H9 (cell line): ENCODE measurements around the gene SLC22A8. TPM values are rescaled to one million over a fixed set of nuclear protein-coding genes. Genes with fewer than 3 reads are reported as not detected.
A peak's percentile ranks its signal among the peaks of the same experiment; 100 is the strongest.

Experiments
- DNase-seq: peaks from one replicate; pipeline ENCODE4 v3.0.0-alpha.2; 2017
- H2AFZ ChIP-seq: one replicate; pipeline ENCODE4 v1.6.1; 2013; ENCODE audit warnings: mild to moderate bottlenecking, low read length, control low read depth, moderate library complexity
- H2AK5ac ChIP-seq: 2 replicates; pipeline ENCODE4 v1.6.1; 2013; ENCODE audit warnings: low read length, control low read depth, mixed read lengths; ENCODE audit not compliant: insufficient read length
- H2BK120ac ChIP-seq: one replicate; pipeline ENCODE4 v1.6.1; 2013; ENCODE audit warnings: low read depth, mild to moderate bottlenecking, low read length, control low read depth, inconsistent platforms; ENCODE audit not compliant: poor library complexity, severe bottlenecking
- H2BK12ac ChIP-seq: 2 replicates; pipeline ENCODE4 v1.6.1; 2013; ENCODE audit warnings: low read length, control low read depth, mixed read lengths, low read depth; ENCODE audit not compliant: insufficient read length
- H2BK15ac ChIP-seq: 2 replicates; pipeline ENCODE4 v1.6.1; 2013; ENCODE audit warnings: low read depth, low read length, control low read depth
- H2BK20ac ChIP-seq: one replicate; pipeline ENCODE4 v1.6.1; 2013; ENCODE audit warnings: low read depth, mild to moderate bottlenecking, low read length, control low read depth, inconsistent platforms; ENCODE audit not compliant: poor library complexity, severe bottlenecking
- H2BK5ac ChIP-seq: 2 replicates; pipeline ENCODE4 v1.6.1; 2013; ENCODE audit warnings: low read length, control low read depth, mixed read lengths; ENCODE audit not compliant: insufficient read length
- H3K14ac ChIP-seq: 2 replicates; pipeline ENCODE4 v1.6.1; 2013; ENCODE audit warnings: low read length, control low read depth; ENCODE audit not compliant: insufficient read depth
- H3K18ac ChIP-seq: 2 replicates; pipeline ENCODE4 v1.6.1; 2013; ENCODE audit warnings: low read depth, mild to moderate bottlenecking, mixed read lengths, low read length, control low read depth; ENCODE audit not compliant: insufficient read length
- H3K23ac ChIP-seq: 2 replicates; pipeline ENCODE4 v1.6.1; 2013; ENCODE audit warnings: low read length, control low read depth, mixed read lengths, low read depth; ENCODE audit not compliant: insufficient read length
- H3K23me2 ChIP-seq: 2 replicates; pipeline ENCODE4 v1.6.1; 2013; ENCODE audit warnings: low read depth, mild to moderate bottlenecking, mixed read lengths, low read length, control low read depth; ENCODE audit not compliant: insufficient read length, poor library complexity, severe bottlenecking
- H3K27ac ChIP-seq: 2 replicates; pipeline ENCODE4 v1.5.1; 2013; ENCODE audit warnings: low read length, control low read depth, mixed read lengths, low read depth; ENCODE audit not compliant: insufficient read length
- H3K27me3 ChIP-seq: 2 replicates; pipeline ENCODE4 v1.6.1; 2013; ENCODE audit warnings: low read length, control low read depth, inconsistent platforms; ENCODE audit not compliant: insufficient read depth
- H3K4ac ChIP-seq: 2 replicates; pipeline ENCODE4 v1.6.1; 2013; ENCODE audit warnings: low read depth, mild to moderate bottlenecking, control low read depth, inconsistent platforms, low read length, moderate library complexity
- H3K4me1 ChIP-seq: 2 replicates; pipeline ENCODE4 v1.6.1; 2013; ENCODE audit warnings: low read length, control low read depth, inconsistent platforms; ENCODE audit not compliant: insufficient read depth
- H3K4me2 ChIP-seq: 2 replicates; pipeline ENCODE4 v1.6.1; 2013; ENCODE audit warnings: low read length, control low read depth, mixed read lengths; ENCODE audit not compliant: insufficient read length, insufficient read depth
- H3K56ac ChIP-seq: 2 replicates; pipeline ENCODE4 v1.6.1; 2013; ENCODE audit warnings: low read depth, mild to moderate bottlenecking, mixed read lengths, low read length, control low read depth; ENCODE audit not compliant: insufficient read length
- H3K79me1 ChIP-seq: 2 replicates; pipeline ENCODE4 v1.6.1; 2013; ENCODE audit warnings: low read depth, mild to moderate bottlenecking, moderate library complexity, low read length, control low read depth, inconsistent platforms; ENCODE audit not compliant: insufficient read depth, poor library complexity, severe bottlenecking
- H3K79me2 ChIP-seq: 2 replicates; pipeline ENCODE4 v1.6.1; 2013; ENCODE audit warnings: low read length, control low read depth, inconsistent platforms; ENCODE audit not compliant: insufficient read depth
- H3K9ac ChIP-seq: 2 replicates; pipeline ENCODE4 v1.6.1; 2013; ENCODE audit warnings: low read length, control low read depth, mixed read lengths; ENCODE audit not compliant: insufficient read length; ENCODE audit errors: extremely low read depth
- H3K9me3 ChIP-seq: one replicate; pipeline ENCODE4 v1.6.1; 2013; ENCODE audit warnings: low read depth, low read length, inconsistent platforms; ENCODE audit not compliant: control insufficient read depth
- H3T11ph ChIP-seq: one replicate; pipeline ENCODE4 v1.6.1; 2013; ENCODE audit warnings: mild to moderate bottlenecking, low read length, control low read depth, inconsistent platforms
- H4K20me1 ChIP-seq: one replicate; pipeline ENCODE4 v1.6.1; 2013; ENCODE audit not compliant: control insufficient read depth, insufficient read length, insufficient read depth
- H4K5ac ChIP-seq: 2 replicates; pipeline ENCODE4 v1.6.1; 2013; ENCODE audit warnings: low read depth, mild to moderate bottlenecking, mixed read lengths, low read length, control low read depth; ENCODE audit not compliant: insufficient read length
- H4K8ac ChIP-seq: replicated peaks from 2 replicates; pipeline ENCODE4 v1.6.1; 2013; ENCODE audit warnings: low read length, control low read depth, mixed read lengths, low read depth; ENCODE audit not compliant: insufficient read length
- H4K91ac ChIP-seq: 2 replicates; pipeline ENCODE4 v1.6.1; 2013; ENCODE audit warnings: low read depth, mild to moderate bottlenecking, moderate library complexity, mixed read lengths, low read length, control low read depth; ENCODE audit not compliant: insufficient read length
- H3K27ac Mint-ChIP-seq, 3 experiments: 2 replicates in 2 of 3; 3 replicates in 1 of 3; pipeline ENCODE4 v1.8.0; 2020 to 2021; ENCODE audit warnings: mixed read lengths in 3 of 3, mild to moderate bottlenecking in 1 of 3, moderate library complexity in 1 of 3
- H3K27me3 Mint-ChIP-seq: 2 replicates; pipeline ENCODE4 v1.8.0; 2021; ENCODE audit warnings: low read depth, mild to moderate bottlenecking, moderate library complexity, mixed read lengths
- H3K36me3 Mint-ChIP-seq, 3 experiments: 2 replicates in 2 of 3; 3 replicates in 1 of 3; pipeline ENCODE4 v1.8.0; 2020 to 2021; ENCODE audit warnings: low read depth in 3 of 3, mixed read lengths in 3 of 3; ENCODE audit not compliant: insufficient read depth in 1 of 3
- H3K4me1 Mint-ChIP-seq, 2 experiments: 2 replicates each; pipeline ENCODE4 v1.8.0; 2020; ENCODE audit warnings: mixed read lengths in 2 of 2
- H3K4me3 Mint-ChIP-seq, 2 experiments: 2 replicates in 1 of 2; 3 replicates in 1 of 2; pipeline ENCODE4 v1.8.0; 2020 to 2021; ENCODE audit warnings: mild to moderate bottlenecking in 2 of 2, mixed read lengths in 2 of 2, moderate library complexity in 1 of 2
- H3K9me3 Mint-ChIP-seq, 2 experiments: 2 replicates in 1 of 2; 3 replicates in 1 of 2; pipeline ENCODE4 v1.8.0; 2020; ENCODE audit warnings: mild to moderate bottlenecking in 2 of 2, mixed read lengths in 2 of 2, moderate library complexity in 1 of 2
- whole genome bisulfite sequencing: extraction: QIAGEN DNeasy Blood & Tissue Kit; methylation state at CpG from one replicate; pipeline ENCODE4 v1.1.7; 2013; ENCODE audit warnings: missing lambda C conversion rate, low lambda C conversion rate, mixed read lengths; ENCODE audit not compliant: insufficient read length; ENCODE audit errors: extremely low coverage; 5-methylcytosine and 5-hydroxymethylcytosine counted together
- total RNA-seq: library from RNA; stranded (reverse); gene quantifications from 2 replicates; pipeline ENCODE4 v1.2.1, GENCODE V29; 2021
- TF ChIP-seq, protein P1 (sequence below): fragments of 200-600 bp; sonication (generic); conservative IDR thresholded peaks from 3 replicates; pipeline ENCODE4 v1.8.0; 2021; ENCODE audit warnings: antibody characterized with exemption, mild to moderate bottlenecking

Gene SLC22A8
- total RNA-seq, 1 experiment from 2014 or later, result not detected

- WGBS, result no CpG with 5 or more reads among the region's 7 CpGs
- TF ChIP-seq, protein P1, sequence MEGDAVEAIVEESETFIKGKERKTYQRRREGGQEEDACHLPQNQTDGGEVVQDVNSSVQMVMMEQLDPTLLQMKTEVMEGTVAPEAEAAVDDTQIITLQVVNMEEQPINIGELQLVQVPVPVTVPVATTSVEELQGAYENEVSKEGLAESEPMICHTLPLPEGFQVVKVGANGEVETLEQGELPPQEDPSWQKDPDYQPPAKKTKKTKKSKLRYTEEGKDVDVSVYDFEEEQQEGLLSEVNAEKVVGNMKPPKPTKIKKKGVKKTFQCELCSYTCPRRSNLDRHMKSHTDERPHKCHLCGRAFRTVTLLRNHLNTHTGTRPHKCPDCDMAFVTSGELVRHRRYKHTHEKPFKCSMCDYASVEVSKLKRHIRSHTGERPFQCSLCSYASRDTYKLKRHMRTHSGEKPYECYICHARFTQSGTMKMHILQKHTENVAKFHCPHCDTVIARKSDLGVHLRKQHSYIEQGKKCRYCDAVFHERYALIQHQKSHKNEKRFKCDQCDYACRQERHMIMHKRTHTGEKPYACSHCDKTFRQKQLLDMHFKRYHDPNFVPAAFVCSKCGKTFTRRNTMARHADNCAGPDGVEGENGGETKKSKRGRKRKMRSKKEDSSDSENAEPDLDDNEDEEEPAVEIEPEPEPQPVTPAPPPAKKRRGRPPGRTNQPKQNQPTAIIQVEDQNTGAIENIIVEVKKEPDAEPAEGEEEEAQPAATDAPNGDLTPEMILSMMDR, result peak; percentile 56
- Histone ChIP-seq H3K23me2 (no peaks in the 10 kb centered on the region), H4K8ac (no peak overlapping the region), H3K4ac (no peak overlapping the region), H4K91ac (no peak overlapping the region), H3K27me3 (no peaks in the 10 kb centered on the region), H3K79me2 (no peaks in the 10 kb centered on the region), H3K27ac (no peak overlapping the region), H4K5ac (no peak overlapping the region), H3K14ac (no peak overlapping the region), H3K4me1 (no peaks in the 10 kb centered on the region), H3K56ac (no peak overlapping the region), H3K18ac (no peak overlapping the region), H2BK5ac (no peak overlapping the region), H3K4me2 (no peak overlapping the region), H2BK15ac (no peak overlapping the region), H3K23ac (no peak overlapping the region), H2AK5ac (no peak overlapping the region), H2AFZ (no peak overlapping the region), H4K20me1 (no peaks in the 10 kb centered on the region), H2BK12ac (no peak overlapping the region), H3T11ph (no peak overlapping the region), H3K79me1 (no peaks in the 10 kb centered on the region), H2BK120ac (no peak overlapping the region), H2BK20ac (no peak overlapping the region), H3K9me3 (no peaks in the 10 kb centered on the region), H3K9ac (no peak overlapping the region)
- Mint-ChIP-seq H3K4me3 (no peak overlapping the region), H3K9me3 (no peaks in the 10 kb centered on the region; a peak in 1 of 5 replicates), H3K27me3 (peaks cover 10% of the 10 kb centered on the region), H3K27ac (no peak overlapping the region), H3K4me1 (peaks cover 0 to 2% of the 10 kb centered on the region in 2 experiments; a peak in 1 of 4 replicates), H3K36me3 (no peaks in the 10 kb centered on the region)
- peak; percentile 55 for DNase-seq
Measured at GRCh38 chr11:62981743-62982142, 33.9 kb downstream of the SLC22A8 start.
